Measurements from ENCODE around the gene ZBTB34.

Gene ZBTB34

GRCh38 chr9:126915846-126916543, 55.6 kb downstream of the ZBTB34 start:
- DNase-seq (ENCODE audit: insufficient read length, low spot score) (no peak), FAIRE-seq (no peak)

- no peak for FAIRE-seq
- no peak for DNase-seq (ENCODE audit: insufficient read length, low spot score)
Measured at GRCh38 chr9:126916909-126917308, 56.5 kb downstream of the ZBTB34 start.

GRCh38 chr9:126919193-126919592, 58.8 kb downstream of the ZBTB34 start:
- DNase-seq (ENCODE audit: insufficient read length, low spot score) (no peak), FAIRE-seq (no peak)

- FAIRE-seq (no peak), DNase-seq (ENCODE audit: insufficient read length, low spot score) (no peak)
Measured at GRCh38 chr9:126925876-126926275, 65.4 kb downstream of the ZBTB34 start.

- DNase-seq (ENCODE audit: insufficient read length, low spot score): no peak
- FAIRE-seq: no peak
Measured at GRCh38 chr9:126926364-126926763, 65.9 kb downstream of the ZBTB34 start.

GRCh38 chr9:126927419-126927818, 67.0 kb downstream of the ZBTB34 start:
- no peak for FAIRE-seq
- DNase-seq (ENCODE audit: insufficient read length, low spot score): no peak

GRCh38 chr9:126932871-126933321, 72.5 kb downstream of the ZBTB34 start:
- FAIRE-seq (no peak), DNase-seq (ENCODE audit: insufficient read length, low spot score) (no peak)

GRCh38 chr9:126933334-126933980, 73.0 kb downstream of the ZBTB34 start:
- FAIRE-seq: no peak
- no peak for DNase-seq (ENCODE audit: insufficient read length, low spot score)

GRCh38 chr9:126934441-126934840, 74.0 kb downstream of the ZBTB34 start:
- FAIRE-seq (no peak), DNase-seq (ENCODE audit: insufficient read length, low spot score) (no peak)

Data from GM19239 (cell line).